ENCODE results near the gene MYO18A.

Gene MYO18A

DNA sequence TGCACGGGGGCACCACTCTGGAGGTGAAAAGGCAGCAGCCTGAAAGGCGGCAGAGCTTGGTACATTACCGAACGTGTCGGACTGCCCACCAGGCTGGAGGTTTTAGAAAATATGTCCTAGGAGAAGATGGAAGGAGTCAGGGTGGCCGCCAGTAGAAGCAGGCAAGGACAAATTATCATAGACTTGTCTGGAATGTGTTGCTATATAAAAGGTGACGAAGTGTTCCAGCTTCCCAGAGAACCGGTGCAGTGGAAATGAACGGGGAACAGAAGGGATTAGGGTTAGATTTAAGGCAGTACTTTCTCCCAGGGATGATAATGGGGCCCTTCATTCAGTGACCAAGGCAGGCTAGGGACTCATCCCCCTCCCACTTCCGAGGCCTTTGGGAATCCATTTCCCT, 109.9 kb downstream of the MYO18A start:
- FAIRE-seq (no peak), DNase-seq (ENCODE audit: extremely low spot score, insufficient read length, low read depth) (no peak)

- no peak for FAIRE-seq
Observed at GRCh38 chr17:29069526-29070041, 110.6 kb downstream of the MYO18A start.

GRCh38 chr17:29068818-29069217, 111.4 kb downstream of the MYO18A start:
- FAIRE-seq: no peak

More at GRCh38 chr17:29069526-29070041, 110.6 kb downstream of the MYO18A start:
- no peak for DNase-seq (ENCODE audit: extremely low spot score, insufficient read length, low read depth)

DNA sequence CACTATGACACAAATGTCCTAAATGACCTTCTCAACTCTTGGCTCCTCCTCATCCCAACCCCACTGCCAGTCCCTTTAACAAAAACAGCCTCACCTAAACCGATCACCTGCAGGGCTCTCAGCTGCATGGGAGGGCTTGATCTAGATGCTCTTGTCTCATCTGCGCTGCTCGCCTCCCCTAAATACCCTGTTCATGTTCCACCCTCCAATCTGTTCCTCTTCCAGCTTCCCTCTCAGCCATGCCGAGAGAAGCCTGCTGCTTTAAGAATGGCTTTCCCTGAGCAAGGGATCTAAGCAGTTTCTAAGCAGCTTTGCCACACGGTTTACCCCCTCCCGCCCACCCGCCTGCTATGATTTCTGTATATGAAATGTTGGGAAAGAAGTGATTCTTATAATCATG, 113.6 kb downstream of the MYO18A start:
- DNase-seq (ENCODE audit: extremely low spot score, insufficient read length, low read depth) (no peak), FAIRE-seq (no peak)

More at GRCh38 chr17:29068818-29069217, 111.4 kb downstream of the MYO18A start:
- no peak for DNase-seq (ENCODE audit: extremely low spot score, insufficient read length, low read depth)

- DNase-seq (ENCODE audit: extremely low spot score, insufficient read length, low read depth) (no peak), FAIRE-seq (no peak)
Observed at GRCh38 chr17:29066047-29066446, 114.2 kb downstream of the MYO18A start.

- FAIRE-seq: no peak
- no peak for DNase-seq (ENCODE audit: extremely low spot score, insufficient read length, low read depth)
Observed at GRCh38 chr17:29063992-29064391, 116.2 kb downstream of the MYO18A start.

DNA sequence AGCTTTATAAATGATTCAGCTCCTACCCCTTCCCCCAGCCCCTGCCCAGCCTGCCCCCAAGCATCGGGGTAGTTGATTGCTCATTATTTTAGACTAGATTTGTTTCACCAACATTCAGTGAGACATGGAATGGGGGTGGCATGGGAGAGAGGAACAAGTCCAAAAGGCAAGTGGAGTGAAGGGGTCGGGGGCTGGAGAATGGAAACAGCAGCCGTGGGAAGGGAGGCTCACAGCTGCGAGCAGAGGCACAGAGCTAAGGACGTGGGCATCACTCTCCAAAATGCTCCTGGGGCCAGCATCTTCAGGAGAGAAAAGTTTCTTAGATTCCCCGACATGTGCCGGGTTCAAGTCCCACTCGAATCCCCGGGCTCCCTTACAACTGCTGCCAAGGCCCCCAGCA, 118.0 kb downstream of the MYO18A start:
- no peak for FAIRE-seq
- no peak for DNase-seq (ENCODE audit: extremely low spot score, insufficient read length, low read depth)

GRCh38 chr17:29061036-29061435, 119.2 kb downstream of the MYO18A start:
- DNase-seq (ENCODE audit: extremely low spot score, insufficient read length, low read depth) (no peak), FAIRE-seq (no peak)

GRCh38 chr17:29060475-29060874, 119.7 kb downstream of the MYO18A start:
- DNase-seq (ENCODE audit: extremely low spot score, insufficient read length, low read depth) (no peak), FAIRE-seq (no peak)

- FAIRE-seq (no peak), DNase-seq (ENCODE audit: extremely low spot score, insufficient read length, low read depth) (no peak)
Observed at GRCh38 chr17:29059281-29059680, 120.9 kb downstream of the MYO18A start.

DNA sequence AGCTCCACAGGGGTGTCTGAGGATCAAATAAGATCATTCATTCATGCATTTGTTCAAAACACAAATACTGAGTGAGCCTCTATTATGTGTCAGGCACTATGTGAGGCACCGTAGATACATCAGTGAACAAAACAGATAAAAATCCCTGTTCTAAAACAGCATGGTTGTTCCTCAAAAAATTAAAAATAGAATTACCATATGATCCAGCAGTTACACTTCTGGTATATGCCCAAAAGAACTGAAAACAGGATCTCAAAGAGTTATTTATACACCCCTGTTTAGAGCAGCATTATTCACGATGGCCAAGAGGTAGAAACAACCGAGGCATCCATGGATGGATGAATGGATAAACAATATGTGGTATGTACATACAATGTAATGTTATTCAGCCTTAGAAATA, 121.8 kb downstream of the MYO18A start:
- FAIRE-seq (no peak), DNase-seq (ENCODE audit: extremely low spot score, insufficient read length, low read depth) (no peak)

DNA sequence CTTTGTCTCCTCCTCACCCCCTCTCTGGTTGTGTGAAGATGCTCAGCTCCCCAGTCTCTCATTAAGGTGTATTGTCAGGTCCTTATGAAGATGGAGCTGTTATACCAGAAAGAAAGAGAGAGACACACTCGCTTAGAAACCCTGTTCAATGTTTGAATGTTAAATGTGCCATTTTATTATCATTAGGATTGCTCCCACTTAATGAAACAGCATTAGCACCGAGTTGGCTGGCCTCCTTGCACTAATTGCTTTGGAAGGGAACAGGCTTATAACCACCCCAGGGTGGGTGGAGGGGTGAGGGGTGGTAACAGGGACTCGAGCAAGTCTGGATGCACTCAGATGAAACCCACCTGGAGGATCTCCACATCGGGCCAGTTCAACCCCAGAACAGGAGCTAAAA, 122.8 kb downstream of the MYO18A start:
- no peak for DNase-seq (ENCODE audit: extremely low spot score, insufficient read length, low read depth)
- no peak for FAIRE-seq

DNA sequence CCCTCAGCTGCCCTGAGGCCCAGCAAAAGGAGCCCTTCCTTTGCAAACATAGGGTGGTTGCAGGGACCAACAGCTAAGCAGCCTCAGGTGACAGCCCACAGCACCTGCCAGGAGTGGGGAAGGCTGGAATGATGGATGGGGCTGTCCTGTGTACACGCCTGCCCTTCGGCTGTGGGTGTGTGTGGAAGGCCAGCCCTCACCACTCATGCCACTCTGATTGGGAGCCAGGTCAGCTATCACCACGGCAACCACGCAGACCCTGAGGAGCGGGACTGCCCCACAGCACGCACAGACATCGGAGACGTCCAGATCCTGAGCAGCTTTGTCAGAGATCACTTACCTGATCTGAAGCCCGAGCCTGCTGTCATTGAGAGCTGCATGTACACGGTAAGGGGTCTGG, 125.4 kb downstream of the MYO18A start:
- no peak for FAIRE-seq
- DNase-seq (ENCODE audit: extremely low spot score, insufficient read length, low read depth): no peak

GRCh38 chr17:29051731-29052130, 128.5 kb downstream of the MYO18A start:
- FAIRE-seq: no peak
- no peak for DNase-seq (ENCODE audit: extremely low spot score, insufficient read length, low read depth)

DNA sequence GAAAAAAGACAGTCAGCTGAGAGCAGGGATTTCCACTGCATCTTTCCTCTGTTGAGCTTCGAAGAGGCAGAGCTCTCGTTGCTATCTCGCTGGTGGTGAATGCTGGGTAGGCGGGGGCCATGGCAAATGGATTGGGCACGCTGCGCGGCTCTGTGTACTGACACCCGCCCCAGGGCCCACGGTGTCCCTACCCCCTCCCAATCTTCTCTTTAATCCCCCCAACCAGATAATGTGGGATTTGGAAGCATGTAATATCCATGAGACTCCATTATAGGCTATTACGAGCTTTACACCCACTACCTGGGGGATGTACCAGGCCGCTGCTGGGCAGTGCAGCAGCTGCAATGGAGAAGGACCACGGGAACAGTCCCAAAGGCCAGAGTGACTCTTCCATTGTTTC, 129.0 kb downstream of the MYO18A start:
- FAIRE-seq: no peak
- DNase-seq (ENCODE audit: extremely low spot score, insufficient read length, low read depth): no peak

GRCh38 chr17:29050176-29050575, 130.0 kb downstream of the MYO18A start:
- DNase-seq (ENCODE audit: extremely low spot score, insufficient read length, low read depth) (no peak), FAIRE-seq (no peak)

GRCh38 chr17:29049541-29050145, 130.6 kb downstream of the MYO18A start:
- FAIRE-seq (no peak), DNase-seq (ENCODE audit: extremely low spot score, insufficient read length, low read depth) (no peak)

- FAIRE-seq (no peak), DNase-seq (ENCODE audit: extremely low spot score, insufficient read length, low read depth) (no peak)
Observed at GRCh38 chr17:29048440-29049368, 131.5 kb downstream of the MYO18A start.

- no peak for FAIRE-seq
- no peak for DNase-seq (ENCODE audit: extremely low spot score, insufficient read length, low read depth)
Observed at GRCh38 chr17:29046473-29046839, 133.7 kb downstream of the MYO18A start.

GRCh38 chr17:29045734-29046472, 134.3 kb downstream of the MYO18A start:
- DNase-seq (ENCODE audit: extremely low spot score, insufficient read length, low read depth) (no peak), FAIRE-seq (no peak)

DNA sequence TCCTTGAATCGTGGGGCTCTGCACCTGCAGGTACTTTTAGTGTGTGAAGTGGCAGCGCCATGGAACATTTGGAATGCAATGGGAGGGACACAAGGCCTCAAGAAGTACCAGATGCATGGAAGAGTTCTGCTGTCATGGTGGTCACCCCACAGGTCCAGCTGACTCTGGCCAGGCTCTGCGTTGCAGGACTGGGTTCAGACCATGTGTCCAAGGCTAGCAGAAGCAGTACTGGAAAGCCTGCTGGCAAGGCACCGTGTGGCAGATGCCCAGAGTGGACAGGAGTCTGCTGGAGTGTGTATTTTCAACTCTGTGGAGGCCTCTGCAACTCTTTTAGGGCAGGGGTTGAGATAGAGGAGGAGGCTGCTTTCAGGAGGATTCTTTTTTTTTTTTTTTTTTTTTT, 135.2 kb downstream of the MYO18A start:
- no peak for FAIRE-seq
- no peak for DNase-seq (ENCODE audit: extremely low spot score, insufficient read length, low read depth)
